H1 (cell line): ENCODE data around the gene OR12D2. TPM values are rescaled to one million over a fixed set of nuclear protein-coding genes. Genes with fewer than 3 reads are reported as not detected.

Source experiments
- CTCF ChIA-PET: fragments of 300-600 bp; sonication (Branson Sonifier 250); formaldehyde crosslinking; loops from one replicate; lab custom pipeline; 2021; ENCODE audit not compliant: partially characterized antibody; lab: Charles Lee
- POLR2A ChIA-PET: fragments of 300-600 bp; sonication (Branson Sonifier 250); formaldehyde crosslinking; loops from one replicate; lab custom pipeline; 2021; ENCODE audit warnings: inconsistent platforms; ENCODE audit not compliant: partially characterized antibody; lab: Charles Lee
- DNase-seq, 2 experiments: peaks; one replicate each; pipeline versions ENCODE4 v3.0.0 to v3.0.0-alpha.2; 2010 to 2022; ENCODE audit warnings: low spot score in 2 of 2, low read depth in 1 of 2, mixed read lengths in 1 of 2
- FAIRE-seq: peaks from 2 replicates; lab custom pipeline; 2011; peaks lifted over from hg19 to GRCh38; lab: Jason Lieb, UNC
- H2AFZ ChIP-seq: 2 replicates; pipeline ENCODE4 v1.8.1; 2012; ENCODE audit warnings: low read length, inconsistent platforms
- H2AK5ac ChIP-seq: 2 replicates; pipeline ENCODE4 v1.6.1; 2013; ENCODE audit warnings: low read depth, low read length
- H2BK120ac ChIP-seq: replicated peaks from 2 replicates; pipeline ENCODE3; 2013; ENCODE audit warnings: low read depth, low read length, inconsistent platforms
- H2BK12ac ChIP-seq: 2 replicates; pipeline ENCODE4 v1.6.1; 2013; ENCODE audit warnings: low read depth, low read length
- H2BK15ac ChIP-seq: 2 replicates; pipeline ENCODE4 v1.6.1; 2013; ENCODE audit warnings: low read length
- H2BK20ac ChIP-seq: 2 replicates; pipeline ENCODE4 v1.6.1; 2013; ENCODE audit warnings: low read length
- H2BK5ac ChIP-seq: 2 replicates; pipeline ENCODE4 v1.6.1; 2013; ENCODE audit warnings: low read depth, low read length
- H3K14ac ChIP-seq: 2 replicates; pipeline ENCODE4 v1.6.1; 2013; ENCODE audit warnings: inconsistent platforms; ENCODE audit not compliant: insufficient read length
- H3K18ac ChIP-seq: 2 replicates; pipeline ENCODE4 v1.6.1; 2013; ENCODE audit warnings: low read length; ENCODE audit errors: extremely low read depth
- H3K23ac ChIP-seq: 2 replicates; pipeline ENCODE4 v1.6.1; 2013; ENCODE audit warnings: inconsistent platforms; ENCODE audit not compliant: insufficient read length
- H3K23me2 ChIP-seq: 2 replicates; pipeline ENCODE4 v1.6.1; 2013; ENCODE audit warnings: low read depth, low read length
- H3K27ac ChIP-seq: 2 replicates; pipeline ENCODE4 v1.6.1; 2011; ENCODE audit warnings: low read depth, low read length, inconsistent platforms
- H3K27me3 ChIP-seq, 4 experiments: replicated peaks in 1 of 4; 1 replicate in 1 of 4; 2 replicates in 3 of 4; pipeline versions ENCODE4 v1.6.1 to v1.8.1; 2011 to 2013; ENCODE audit warnings: low read length in 3 of 4, mild to moderate bottlenecking in 3 of 4, inconsistent platforms in 2 of 4, mixed read lengths in 2 of 4, moderate library complexity in 1 of 4; ENCODE audit not compliant: control insufficient read depth in 3 of 4, insufficient read depth in 3 of 4; ENCODE audit errors: extremely low read depth in 1 of 4
- H3K36me3 ChIP-seq, 4 experiments: 2 replicates each; pipeline versions ENCODE4 v1.6.1 to v1.8.1; 2011 to 2013; ENCODE audit warnings: mild to moderate bottlenecking in 4 of 4, low read length in 3 of 4, moderate library complexity in 2 of 4, control low read depth in 1 of 4, inconsistent platforms in 1 of 4; ENCODE audit not compliant: insufficient read depth in 4 of 4, control insufficient read depth in 2 of 4
- H3K4ac ChIP-seq: replicated peaks from 2 replicates; pipeline ENCODE3; 2013; ENCODE audit warnings: low read length, low read depth, mixed read lengths, inconsistent platforms; ENCODE audit not compliant: insufficient read length
- H3K4me1 ChIP-seq, 4 experiments: replicated peaks in 1 of 4; 1 replicate in 1 of 4; 2 replicates in 3 of 4; pipeline versions ENCODE4 v1.6.1 to v1.8.1; 2011 to 2013; ENCODE audit warnings: low read length in 3 of 4, inconsistent platforms in 2 of 4, mixed read lengths in 1 of 4; ENCODE audit not compliant: insufficient read depth in 4 of 4, control insufficient read depth in 3 of 4
- H3K4me2 ChIP-seq, 2 experiments: 2 replicates each; pipeline versions ENCODE4 v1.6.1 to v1.8.1; 2011 to 2013; ENCODE audit warnings: low read depth in 2 of 2, low read length in 2 of 2, control low read depth in 1 of 2, inconsistent platforms in 1 of 2, mild to moderate bottlenecking in 1 of 2; ENCODE audit not compliant: insufficient read depth in 1 of 2
- H3K4me3 ChIP-seq, 4 experiments: fragments of 200-600, 300-600 bp in 1 of 4; sonication (generic), shearing (Covaris generic), sonication (Bioruptor Twin) in 1 of 4; 2 replicates each; pipeline versions ENCODE4 v1.5.1 to v1.8.1; 2011 to 2016; ENCODE audit warnings: low read length in 4 of 4, low read depth in 3 of 4, control low read depth in 2 of 4, inconsistent platforms in 2 of 4, mild to moderate bottlenecking in 2 of 4, mixed read lengths in 1 of 4, moderate library complexity in 1 of 4; ENCODE audit not compliant: insufficient read depth in 2 of 4; ENCODE audit errors: extremely low read depth in 1 of 4
- H3K56ac ChIP-seq: replicated peaks from 2 replicates; pipeline ENCODE3; 2013; ENCODE audit warnings: low read depth, mild to moderate bottlenecking, mixed read lengths, low read length, inconsistent platforms; ENCODE audit not compliant: insufficient read length
- H3K79me1 ChIP-seq: 2 replicates; pipeline ENCODE4 v1.6.1; 2013; ENCODE audit warnings: low read depth, low read length, control low read depth
- H3K79me2 ChIP-seq, 2 experiments: 2 replicates each; pipeline versions ENCODE4 v1.6.1 to v1.8.1; 2012 to 2013; ENCODE audit warnings: low read length in 2 of 2, mild to moderate bottlenecking in 2 of 2, inconsistent platforms in 1 of 2; ENCODE audit not compliant: insufficient read depth in 2 of 2, control insufficient read depth in 1 of 2
- H3K9ac ChIP-seq, 4 experiments: replicated peaks in 1 of 4; 1 replicate in 1 of 4; 2 replicates in 3 of 4; pipeline versions ENCODE4 v1.6.1 to v1.8.1; 2011 to 2013; ENCODE audit warnings: low read depth in 3 of 4, low read length in 3 of 4, control low read depth in 2 of 4, mild to moderate bottlenecking in 2 of 4, moderate library complexity in 2 of 4, inconsistent platforms in 1 of 4; ENCODE audit errors: extremely low read depth in 1 of 4
- H3K9me3 ChIP-seq, 2 experiments: 2 replicates each; pipeline versions ENCODE4 v1.6.1 to v1.8.1; 2012 to 2013; ENCODE audit warnings: mild to moderate bottlenecking in 2 of 2, moderate library complexity in 2 of 2, control low read depth in 1 of 2, inconsistent platforms in 1 of 2, low read depth in 1 of 2, low read length in 1 of 2, mixed read lengths in 1 of 2; ENCODE audit not compliant: insufficient read depth in 2 of 2
- H4K20me1 ChIP-seq, 2 experiments: replicated peaks in 1 of 2; 2 replicates each; pipeline versions ENCODE3 to v1.8.1; 2011 to 2013; ENCODE audit warnings: inconsistent platforms in 2 of 2, low read length in 2 of 2, mild to moderate bottlenecking in 1 of 2; ENCODE audit not compliant: insufficient read depth in 2 of 2, control insufficient read depth in 1 of 2
- H4K5ac ChIP-seq: 2 replicates; pipeline ENCODE4 v1.6.1; 2013; ENCODE audit warnings: low read length, low read depth, mixed read lengths, inconsistent platforms; ENCODE audit not compliant: insufficient read length
- H4K8ac ChIP-seq: 2 replicates; pipeline ENCODE4 v1.8.0; 2013; ENCODE audit warnings: mild to moderate bottlenecking, moderate library complexity, low read length, inconsistent platforms; ENCODE audit not compliant: insufficient read depth; ENCODE audit errors: extremely low read depth
- H4K91ac ChIP-seq: replicated peaks from 2 replicates; pipeline ENCODE3; 2013; ENCODE audit warnings: low read length, mixed read lengths, inconsistent platforms; ENCODE audit not compliant: insufficient read length
- CBX8 ChIP-seq: fragments of 300-800, 300-1000 bp; sonication (generic); IDR thresholded peaks from 2 replicates; pipeline ENCODE4 v1.7.1; 2016; ENCODE audit warnings: low read depth, low read length, borderline replicate concordance
- RAD21 ChIP-seq, 2 experiments: IDR thresholded peaks in 1 of 2; conservative IDR thresholded peaks in 1 of 2; 2 replicates each; pipeline ENCODE4 v1.6.1; 2011; ENCODE audit warnings: low read depth in 2 of 2, low read length in 2 of 2, improper control_type of control experiment in 1 of 2, inconsistent platforms in 1 of 2, mild to moderate bottlenecking in 1 of 2, moderate library complexity in 1 of 2
- polyA plus RNA-seq, 7 experiments: library from polyadenylated mRNA; depleted of rRNA in 3 of 7; stranded (reverse) in 5 of 7; unstranded in 2 of 7; fragments of >200 nt in 5 of 7; fragments of 200-250 nt in 2 of 7; gene quantifications; 1 replicate in 5 of 7; 2 replicates in 1 of 7; 4 replicates in 1 of 7; pipeline versions ENCODE4 v1.2.1 to v1.2.3, GENCODE V29; 2011 to 2013; ENCODE audit warnings: missing spikeins in 2 of 7, mixed read lengths in 2 of 7
- total RNA-seq: library from RNA; stranded (reverse); fragmentation: NEBNext Ultra II Directional; extraction: Animal tissue kit (Norgen Biotek cat#: 25700); gene quantifications from 2 replicates; pipeline ENCODE4 v1.2.1, GENCODE V29; 2021
- TF ChIP-seq, protein P1 (sequence below), 3 experiments: IDR thresholded peaks; 1 replicate in 2 of 3; 2 replicates in 1 of 3; pipeline versions ENCODE4 v1.5.1 to v1.6.1; 2011; ENCODE audit warnings: low read length in 3 of 3, mild to moderate bottlenecking in 3 of 3, inconsistent platforms in 2 of 3, low read depth in 1 of 3, moderate library complexity in 1 of 3; ENCODE audit not compliant: insufficient read depth in 1 of 3; ENCODE audit errors: control extremely low read depth in 1 of 3

Gene OR12D2
- total and polyA plus RNA-seq, 2 of the 8 experiments (the other 6 are each of a cell fraction or from before 2014, with no cell fraction given), result not detected

DNA sequence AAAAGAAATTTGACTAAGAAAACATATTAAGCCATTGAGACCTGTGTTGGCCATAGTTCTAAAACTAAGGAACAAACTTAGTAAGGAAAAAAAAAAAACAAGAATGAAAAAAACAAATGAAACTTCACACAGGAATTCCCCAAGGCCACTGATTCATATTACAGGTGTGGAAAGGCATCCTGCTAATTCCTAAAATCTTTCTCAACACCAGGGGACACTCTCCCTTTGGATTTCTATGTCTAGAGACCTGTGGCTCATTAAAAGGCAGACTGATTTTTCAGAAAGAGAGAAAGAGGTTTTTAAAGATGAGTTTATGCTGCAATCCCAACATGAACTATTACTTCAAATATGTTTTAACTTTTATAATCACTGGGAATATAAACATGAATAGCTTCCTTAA, 19.2 kb downstream of the OR12D2 start, which contains the start of gene OR12D1:
TSS of gene OR12D1 (plus strand) at position 341 of the 400 bp plus-strand sequence.
- Histone ChIP-seq H3K18ac (no peak within 1 kb of the TSS), H2BK120ac (no peak within 1 kb of the TSS), H3K79me2 (no peaks in the 10 kb centered on the region), H2AK5ac (no peak within 1 kb of the TSS), H3K23ac (no peak within 1 kb of the TSS), H3K9ac (no peak within 1 kb of the TSS), H4K91ac (no peak within 1 kb of the TSS), H3K9me3 (no peaks in the 10 kb centered on the region), H4K8ac (no peak within 1 kb of the TSS), H3K4me3 (no peak within 1 kb of the TSS), H3K23me2 (no peaks in the 10 kb centered on the region), H3K4me1 (no peaks in the 10 kb centered on the region), H3K36me3 (no peaks in the 10 kb centered on the region), H3K56ac (no peak within 1 kb of the TSS), H3K27ac (no peak within 1 kb of the TSS), H3K27me3 (no peaks in the 10 kb centered on the region), H2AFZ (no peak within 1 kb of the TSS), H4K20me1 (no peaks in the 10 kb centered on the region), H3K4ac (no peak within 1 kb of the TSS), H2BK15ac (no peak within 1 kb of the TSS), H3K79me1 (no peaks in the 10 kb centered on the region), H4K5ac (no peak within 1 kb of the TSS), H3K4me2 (no peak within 1 kb of the TSS), H3K14ac (no peak within 1 kb of the TSS), H2BK20ac (no peak within 1 kb of the TSS), H2BK12ac (no peak within 1 kb of the TSS), H2BK5ac (no peak within 1 kb of the TSS)
- ChIA-PET POLR2A (no interaction called here), CTCF (interaction anchor here (0.6 to 5.7 kb wide), 10 partner anchors 17 to 181 kb away, joined by 3 to 45 read pairs (median 5); partner anchors contain the start of genes OR12D2 and OR2H2)
- TF ChIP-seq, protein P1, sequence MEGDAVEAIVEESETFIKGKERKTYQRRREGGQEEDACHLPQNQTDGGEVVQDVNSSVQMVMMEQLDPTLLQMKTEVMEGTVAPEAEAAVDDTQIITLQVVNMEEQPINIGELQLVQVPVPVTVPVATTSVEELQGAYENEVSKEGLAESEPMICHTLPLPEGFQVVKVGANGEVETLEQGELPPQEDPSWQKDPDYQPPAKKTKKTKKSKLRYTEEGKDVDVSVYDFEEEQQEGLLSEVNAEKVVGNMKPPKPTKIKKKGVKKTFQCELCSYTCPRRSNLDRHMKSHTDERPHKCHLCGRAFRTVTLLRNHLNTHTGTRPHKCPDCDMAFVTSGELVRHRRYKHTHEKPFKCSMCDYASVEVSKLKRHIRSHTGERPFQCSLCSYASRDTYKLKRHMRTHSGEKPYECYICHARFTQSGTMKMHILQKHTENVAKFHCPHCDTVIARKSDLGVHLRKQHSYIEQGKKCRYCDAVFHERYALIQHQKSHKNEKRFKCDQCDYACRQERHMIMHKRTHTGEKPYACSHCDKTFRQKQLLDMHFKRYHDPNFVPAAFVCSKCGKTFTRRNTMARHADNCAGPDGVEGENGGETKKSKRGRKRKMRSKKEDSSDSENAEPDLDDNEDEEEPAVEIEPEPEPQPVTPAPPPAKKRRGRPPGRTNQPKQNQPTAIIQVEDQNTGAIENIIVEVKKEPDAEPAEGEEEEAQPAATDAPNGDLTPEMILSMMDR (IDR thresholded peaks at IDR 0.05; ENCODE audit: control extremely low read depth in 1 of 3, insufficient read depth in 1 of 3, low read depth in 1 of 3, low read length in 3 of 3), result peak in 2 of 3 experiments; percentile 49 to 51; a peak in 2 of 4 replicates
- TF ChIP-seq CBX8 (no peak), RAD21 (IDR thresholded peaks at IDR 0.05 in 1 of 2, conservative IDR thresholded peaks at IDR 0.05 in 1 of 2; ENCODE audit: low read depth in 2 of 2, low read length in 2 of 2) (peak; percentile 67 to 75)
- FAIRE-seq, result no peak
- no peak for DNase-seq
